Peyer's patch (tissue), 4 donors: ENCODE measurements around the gene CGNL1.

ENCODE experiments used
- POLR2A ChIP-seq, 2 donors: fragments of 450-650 bp; IDR thresholded peaks; one replicate each; pipeline ENCODE4 v1.5.1; 2017; ENCODE audit warnings: antibody characterized with exemption in 2 of 2, mild to moderate bottlenecking in 2 of 2, moderate library complexity in 2 of 2
- TF ChIP-seq, protein P1 (sequence below), 6 experiments: fragments of 450-650 bp in 4 of 6; fragments of 200-600 bp in 2 of 6; sonication (generic) in 1 of 6; IDR thresholded peaks; one replicate each; pipeline ENCODE4 v1.5.1; 2017 to 2019; ENCODE audit warnings: antibody characterized with exemption in 6 of 6, mild to moderate bottlenecking in 3 of 6, moderate library complexity in 1 of 6

DNA sequence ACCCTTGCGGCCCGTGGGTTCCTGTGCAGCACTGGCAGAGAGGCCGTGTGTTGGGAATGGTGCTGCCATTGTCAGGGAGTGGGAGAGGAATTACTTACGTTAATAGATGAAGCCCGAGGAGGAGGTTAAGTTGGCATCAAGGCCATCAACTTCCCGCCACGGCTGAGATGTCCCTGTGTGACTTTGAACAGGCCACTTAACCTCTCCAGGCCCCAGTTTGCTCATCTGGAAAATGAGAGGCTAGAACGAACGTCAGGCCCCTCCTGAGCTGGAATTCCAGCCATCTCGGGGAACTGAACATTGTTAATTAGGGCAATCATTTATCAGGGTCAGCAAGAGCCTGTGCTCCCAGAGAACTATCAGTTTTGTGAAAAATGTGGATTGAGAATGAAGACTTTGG lies 124.0 kb downstream of the CGNL1 start:
- no peak for TF ChIP-seq POLR2A (IDR thresholded peaks at IDR 0.05)
- TF ChIP-seq, protein P1, sequence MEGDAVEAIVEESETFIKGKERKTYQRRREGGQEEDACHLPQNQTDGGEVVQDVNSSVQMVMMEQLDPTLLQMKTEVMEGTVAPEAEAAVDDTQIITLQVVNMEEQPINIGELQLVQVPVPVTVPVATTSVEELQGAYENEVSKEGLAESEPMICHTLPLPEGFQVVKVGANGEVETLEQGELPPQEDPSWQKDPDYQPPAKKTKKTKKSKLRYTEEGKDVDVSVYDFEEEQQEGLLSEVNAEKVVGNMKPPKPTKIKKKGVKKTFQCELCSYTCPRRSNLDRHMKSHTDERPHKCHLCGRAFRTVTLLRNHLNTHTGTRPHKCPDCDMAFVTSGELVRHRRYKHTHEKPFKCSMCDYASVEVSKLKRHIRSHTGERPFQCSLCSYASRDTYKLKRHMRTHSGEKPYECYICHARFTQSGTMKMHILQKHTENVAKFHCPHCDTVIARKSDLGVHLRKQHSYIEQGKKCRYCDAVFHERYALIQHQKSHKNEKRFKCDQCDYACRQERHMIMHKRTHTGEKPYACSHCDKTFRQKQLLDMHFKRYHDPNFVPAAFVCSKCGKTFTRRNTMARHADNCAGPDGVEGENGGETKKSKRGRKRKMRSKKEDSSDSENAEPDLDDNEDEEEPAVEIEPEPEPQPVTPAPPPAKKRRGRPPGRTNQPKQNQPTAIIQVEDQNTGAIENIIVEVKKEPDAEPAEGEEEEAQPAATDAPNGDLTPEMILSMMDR (IDR thresholded peaks at IDR 0.05), result no peak
